ENCODE results near the gene SLC66A2. TPM values are rescaled to one million over a fixed set of nuclear protein-coding genes. Genes with fewer than 3 reads are reported as not detected.

The SLC66A2 gene
- total and polyA plus RNA-seq, 2 of the 13 experiments (the other 11 are each of a cell fraction or from before 2014, with no cell fraction given) = 33.5 to 41.9 TPM

DNA sequence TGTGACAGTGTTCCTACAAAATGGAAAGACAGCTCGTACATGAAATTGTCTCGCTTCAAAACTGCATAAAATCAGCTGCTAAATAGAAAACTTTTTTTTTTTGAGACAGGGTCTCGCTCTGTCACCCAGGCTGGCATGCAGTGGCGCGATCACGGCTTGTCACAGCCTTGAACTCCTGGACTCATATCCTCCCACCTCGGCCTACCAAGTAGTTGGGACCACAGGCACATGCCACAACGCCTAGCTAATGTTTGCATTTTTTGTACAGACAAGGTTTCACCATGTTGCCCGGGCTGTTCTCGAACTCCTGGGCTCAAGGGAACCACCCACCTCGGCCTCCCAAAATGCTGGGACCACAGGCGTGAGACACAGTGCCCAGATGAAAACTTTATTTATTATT lies 33.7 kb upstream of the SLC66A2 start (continued):
- no peak for TF ChIP-seq MTA3 (CRISPR knock-in tag; IDR thresholded peaks at IDR 0.05)
- no peak for TF ChIP-seq ATRX (CRISPR knock-in tag; IDR thresholded peaks at IDR 0.05; ENCODE audit: borderline replicate concordance)
- TF ChIP-seq HMG20A (CRISPR knock-in tag; IDR thresholded peaks at IDR 0.05; ENCODE audit: borderline replicate concordance) = no peak
- TF ChIP-seq ZNF552 (CRISPR knock-in tag; IDR thresholded peaks at IDR 0.05; ENCODE audit: borderline replicate concordance) = no peak
- no peak for TF ChIP-seq TP53 (CRISPR knock-in tag; conservative IDR thresholded peaks at IDR 0.05)
- TF ChIP-seq PHB2 (IDR thresholded peaks at IDR 0.05; ENCODE audit: partially characterized antibody) = no peak
- TF ChIP-seq ZNF589 (CRISPR knock-in tag; conservative IDR thresholded peaks at IDR 0.05) = no peak
- TF ChIP-seq NFYC (CRISPR knock-in tag; IDR thresholded peaks at IDR 0.05) = no peak
- TF ChIP-seq SNAI1 (CRISPR knock-in tag; IDR thresholded peaks at IDR 0.05; ENCODE audit: borderline replicate concordance) = no peak
- TF ChIP-seq ATF1 (CRISPR knock-in tag; IDR thresholded peaks at IDR 0.05) = no peak
- no peak for TF ChIP-seq ELF4 (CRISPR knock-in tag; IDR thresholded peaks at IDR 0.05; ENCODE audit: borderline replicate concordance)
- TF ChIP-seq ZNF724P (CRISPR knock-in tag; IDR thresholded peaks at IDR 0.05; ENCODE audit: borderline replicate concordance) = no peak
- no peak for TF ChIP-seq HBP1 (CRISPR knock-in tag; IDR thresholded peaks at IDR 0.05; ENCODE audit: low read depth)
- peak; percentile 86 for TF ChIP-seq HNF4A (CRISPR knock-in tag; IDR thresholded peaks at IDR 0.05)
- TF ChIP-seq, protein P1, sequence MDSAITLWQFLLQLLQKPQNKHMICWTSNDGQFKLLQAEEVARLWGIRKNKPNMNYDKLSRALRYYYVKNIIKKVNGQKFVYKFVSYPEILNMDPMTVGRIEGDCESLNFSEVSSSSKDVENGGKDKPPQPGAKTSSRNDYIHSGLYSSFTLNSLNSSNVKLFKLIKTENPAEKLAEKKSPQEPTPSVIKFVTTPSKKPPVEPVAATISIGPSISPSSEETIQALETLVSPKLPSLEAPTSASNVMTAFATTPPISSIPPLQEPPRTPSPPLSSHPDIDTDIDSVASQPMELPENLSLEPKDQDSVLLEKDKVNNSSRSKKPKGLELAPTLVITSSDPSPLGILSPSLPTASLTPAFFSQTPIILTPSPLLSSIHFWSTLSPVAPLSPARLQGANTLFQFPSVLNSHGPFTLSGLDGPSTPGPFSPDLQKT (CRISPR knock-in tag; IDR thresholded peaks at IDR 0.05; ENCODE audit: borderline replicate concordance) = no peak
- TF ChIP-seq ZNF652 (CRISPR knock-in tag; IDR thresholded peaks at IDR 0.05; ENCODE audit: borderline replicate concordance, low read depth) = no peak
- TF ChIP-seq TGIF2 (CRISPR knock-in tag; IDR thresholded peaks at IDR 0.05) = no peak
- TF ChIP-seq ZNF451 (CRISPR knock-in tag; IDR thresholded peaks at IDR 0.05) = no peak
- no peak for TF ChIP-seq AHR (CRISPR knock-in tag; IDR thresholded peaks at IDR 0.05)
- TF ChIP-seq SP140L (CRISPR knock-in tag; IDR thresholded peaks at IDR 0.05; ENCODE audit: borderline replicate concordance) = no peak
- TF ChIP-seq ZNF326 (CRISPR knock-in tag; IDR thresholded peaks at IDR 0.05; ENCODE audit: borderline replicate concordance) = no peak
- TF ChIP-seq, protein P2, sequence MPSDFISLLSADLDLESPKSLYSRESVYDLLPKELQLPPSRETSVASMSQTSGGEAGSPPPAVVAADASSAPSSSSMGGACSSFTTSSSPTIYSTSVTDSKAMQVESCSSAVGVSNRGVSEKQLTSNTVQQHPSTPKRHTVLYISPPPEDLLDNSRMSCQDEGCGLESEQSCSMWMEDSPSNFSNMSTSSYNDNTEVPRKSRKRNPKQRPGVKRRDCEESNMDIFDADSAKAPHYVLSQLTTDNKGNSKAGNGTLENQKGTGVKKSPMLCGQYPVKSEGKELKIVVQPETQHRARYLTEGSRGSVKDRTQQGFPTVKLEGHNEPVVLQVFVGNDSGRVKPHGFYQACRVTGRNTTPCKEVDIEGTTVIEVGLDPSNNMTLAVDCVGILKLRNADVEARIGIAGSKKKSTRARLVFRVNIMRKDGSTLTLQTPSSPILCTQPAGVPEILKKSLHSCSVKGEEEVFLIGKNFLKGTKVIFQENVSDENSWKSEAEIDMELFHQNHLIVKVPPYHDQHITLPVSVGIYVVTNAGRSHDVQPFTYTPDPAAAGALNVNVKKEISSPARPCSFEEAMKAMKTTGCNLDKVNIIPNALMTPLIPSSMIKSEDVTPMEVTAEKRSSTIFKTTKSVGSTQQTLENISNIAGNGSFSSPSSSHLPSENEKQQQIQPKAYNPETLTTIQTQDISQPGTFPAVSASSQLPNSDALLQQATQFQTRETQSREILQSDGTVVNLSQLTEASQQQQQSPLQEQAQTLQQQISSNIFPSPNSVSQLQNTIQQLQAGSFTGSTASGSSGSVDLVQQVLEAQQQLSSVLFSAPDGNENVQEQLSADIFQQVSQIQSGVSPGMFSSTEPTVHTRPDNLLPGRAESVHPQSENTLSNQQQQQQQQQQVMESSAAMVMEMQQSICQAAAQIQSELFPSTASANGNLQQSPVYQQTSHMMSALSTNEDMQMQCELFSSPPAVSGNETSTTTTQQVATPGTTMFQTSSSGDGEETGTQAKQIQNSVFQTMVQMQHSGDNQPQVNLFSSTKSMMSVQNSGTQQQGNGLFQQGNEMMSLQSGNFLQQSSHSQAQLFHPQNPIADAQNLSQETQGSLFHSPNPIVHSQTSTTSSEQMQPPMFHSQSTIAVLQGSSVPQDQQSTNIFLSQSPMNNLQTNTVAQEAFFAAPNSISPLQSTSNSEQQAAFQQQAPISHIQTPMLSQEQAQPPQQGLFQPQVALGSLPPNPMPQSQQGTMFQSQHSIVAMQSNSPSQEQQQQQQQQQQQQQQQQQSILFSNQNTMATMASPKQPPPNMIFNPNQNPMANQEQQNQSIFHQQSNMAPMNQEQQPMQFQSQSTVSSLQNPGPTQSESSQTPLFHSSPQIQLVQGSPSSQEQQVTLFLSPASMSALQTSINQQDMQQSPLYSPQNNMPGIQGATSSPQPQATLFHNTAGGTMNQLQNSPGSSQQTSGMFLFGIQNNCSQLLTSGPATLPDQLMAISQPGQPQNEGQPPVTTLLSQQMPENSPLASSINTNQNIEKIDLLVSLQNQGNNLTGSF (CRISPR knock-in tag; IDR thresholded peaks at IDR 0.05) = no peak
- TF ChIP-seq, protein P3, sequence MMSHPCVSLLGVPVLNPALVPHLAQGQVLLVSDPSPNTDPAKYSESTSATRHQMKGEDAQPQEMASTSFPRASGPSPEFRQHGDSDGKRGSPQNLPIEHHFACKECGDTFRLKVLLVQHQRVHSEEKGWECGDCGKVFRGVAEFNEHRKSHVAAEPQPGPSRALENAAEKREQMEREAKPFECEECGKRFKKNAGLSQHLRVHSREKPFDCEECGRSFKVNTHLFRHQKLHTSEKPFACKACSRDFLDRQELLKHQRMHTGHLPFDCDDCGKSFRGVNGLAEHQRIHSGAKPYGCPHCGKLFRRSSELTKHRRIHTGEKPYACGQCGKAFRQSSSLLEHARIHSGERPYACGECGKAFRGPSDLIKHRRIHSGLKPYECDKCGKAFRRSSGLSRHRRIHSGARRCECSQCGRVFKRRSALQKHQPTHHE (CRISPR knock-in tag; IDR thresholded peaks at IDR 0.05; ENCODE audit: borderline replicate concordance) = no peak
